Measurements from ENCODE around the gene SLC17A7.
"Not testable (repeated sequence)": the region's sequence is repeated elsewhere in the genome, so short reads cannot be mapped to it uniquely, and the experiment has no call there.

SLC17A7 gene

GRCh38 chr19:49475995-49476880 lies 34.9 kb upstream of the SLC17A7 start:
- H3K4me3 ChIP-seq (ENCODE audit: low read depth, low read length): no peak overlapping the region
- no peaks in the 10 kb centered on the region for H3K36me3 ChIP-seq
- no peaks in the 10 kb centered on the region for H3K4me1 ChIP-seq
- DNase-seq: peak; percentile 77
- no peaks in the 10 kb centered on the region for H3K9me3 ChIP-seq
- TF ChIP-seq, protein P1, sequence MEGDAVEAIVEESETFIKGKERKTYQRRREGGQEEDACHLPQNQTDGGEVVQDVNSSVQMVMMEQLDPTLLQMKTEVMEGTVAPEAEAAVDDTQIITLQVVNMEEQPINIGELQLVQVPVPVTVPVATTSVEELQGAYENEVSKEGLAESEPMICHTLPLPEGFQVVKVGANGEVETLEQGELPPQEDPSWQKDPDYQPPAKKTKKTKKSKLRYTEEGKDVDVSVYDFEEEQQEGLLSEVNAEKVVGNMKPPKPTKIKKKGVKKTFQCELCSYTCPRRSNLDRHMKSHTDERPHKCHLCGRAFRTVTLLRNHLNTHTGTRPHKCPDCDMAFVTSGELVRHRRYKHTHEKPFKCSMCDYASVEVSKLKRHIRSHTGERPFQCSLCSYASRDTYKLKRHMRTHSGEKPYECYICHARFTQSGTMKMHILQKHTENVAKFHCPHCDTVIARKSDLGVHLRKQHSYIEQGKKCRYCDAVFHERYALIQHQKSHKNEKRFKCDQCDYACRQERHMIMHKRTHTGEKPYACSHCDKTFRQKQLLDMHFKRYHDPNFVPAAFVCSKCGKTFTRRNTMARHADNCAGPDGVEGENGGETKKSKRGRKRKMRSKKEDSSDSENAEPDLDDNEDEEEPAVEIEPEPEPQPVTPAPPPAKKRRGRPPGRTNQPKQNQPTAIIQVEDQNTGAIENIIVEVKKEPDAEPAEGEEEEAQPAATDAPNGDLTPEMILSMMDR (IDR thresholded peaks at IDR 0.05; ENCODE audit: low read depth, low read length): peak; percentile 63
- no peaks in the 10 kb centered on the region for H3K27me3 ChIP-seq

DNA sequence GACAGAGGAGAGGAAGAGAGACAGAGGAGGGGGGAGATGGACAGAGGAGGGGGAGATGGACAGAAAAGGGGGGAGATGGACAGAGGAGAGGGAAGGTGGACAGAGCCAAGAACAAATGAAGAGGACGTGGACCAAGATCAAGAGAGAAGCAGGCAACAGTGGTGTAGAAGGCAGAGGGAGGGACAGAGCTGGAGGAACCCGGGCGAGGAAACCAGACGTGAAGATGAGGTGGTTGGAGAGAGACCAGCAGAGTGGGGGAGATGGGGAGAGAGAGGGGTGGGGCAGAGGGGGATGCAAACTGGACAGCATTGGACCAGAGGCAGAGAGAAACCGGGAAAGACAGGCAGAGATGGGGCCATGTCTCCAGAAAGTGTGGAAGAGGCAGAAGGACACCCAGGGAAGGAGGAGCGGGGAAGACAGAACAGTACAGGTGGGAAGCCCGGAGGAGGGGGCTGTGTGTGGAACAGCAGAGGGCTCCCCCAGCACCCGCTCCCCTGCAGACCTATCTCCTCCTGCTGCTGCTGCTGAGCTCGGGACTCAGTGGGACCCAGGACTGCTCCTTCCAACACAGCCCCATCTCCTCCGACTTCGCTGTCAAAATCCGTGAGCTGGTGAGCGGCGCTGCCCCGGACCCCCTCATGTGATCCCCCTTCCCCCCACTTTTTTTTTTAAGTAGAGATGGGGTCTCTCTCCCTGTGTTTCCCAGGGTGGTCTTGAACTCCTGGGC lies 34.0 kb upstream of the SLC17A7 start:
- Histone ChIP-seq H3K36me3 (no peaks in the 10 kb centered on the region), H3K27me3 (no peaks in the 10 kb centered on the region), H3K9me3 (no peaks in the 10 kb centered on the region), H3K4me1 (no peaks in the 10 kb centered on the region), H3K4me3 (ENCODE audit: low read depth, low read length) (no peak overlapping the region)
- DNase-seq: no peak
- TF ChIP-seq, protein P1 (IDR thresholded peaks at IDR 0.05; ENCODE audit: low read depth, low read length): no peak

GRCh38 chr19:49474542-49474924 lies 33.2 kb upstream of the SLC17A7 start:
- TF ChIP-seq, protein P1 (IDR thresholded peaks at IDR 0.05; ENCODE audit: low read depth, low read length): no peak

DNA sequence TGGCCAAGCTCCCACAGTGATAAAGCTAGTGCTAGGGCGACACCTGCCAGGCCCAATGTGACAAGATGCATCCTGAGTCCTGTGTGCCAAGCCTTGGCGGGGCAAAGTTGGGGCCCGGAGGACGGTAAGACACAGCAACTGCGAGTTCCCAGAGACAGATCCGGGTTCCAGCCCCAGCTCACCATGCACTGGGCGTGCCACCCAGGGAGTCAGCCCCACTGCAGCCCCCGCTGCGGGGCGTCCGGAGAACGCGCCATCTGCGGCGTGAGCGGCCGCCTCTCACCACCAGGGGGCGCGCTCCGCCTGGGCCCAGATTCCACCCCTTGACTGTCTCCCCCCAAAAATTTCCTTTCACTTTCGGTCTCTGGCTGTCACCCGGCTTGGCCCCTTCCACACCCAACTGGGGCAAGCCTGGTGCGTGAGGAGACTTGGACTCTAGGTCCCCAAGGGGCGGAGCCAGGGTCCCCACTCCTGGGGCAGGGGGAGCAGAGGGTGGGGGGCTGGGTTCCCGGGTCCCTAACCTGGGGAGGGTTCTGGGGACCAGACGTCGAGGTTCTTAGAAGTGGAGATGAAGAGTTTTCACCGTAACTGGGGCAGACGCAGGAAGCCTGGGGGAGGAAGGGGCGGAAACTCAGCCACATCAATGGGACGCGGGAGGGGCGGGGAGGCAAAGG lies 32.7 kb upstream of the SLC17A7 start, which contains the start of gene FLT3LG:
Gene FLT3LG, plus strand, starts transcription at position 348 of the 674 bp plus-strand sequence. CDS start 425 bp downstream, outside the sequence.
- no peaks in the 10 kb centered on the region for H3K4me1 ChIP-seq
- no peaks in the 10 kb centered on the region for H3K9me3 ChIP-seq
- H3K4me3 ChIP-seq (ENCODE audit: low read depth, low read length): peak within 1 kb of the TSS; percentile 69
- TF ChIP-seq, protein P1 (IDR thresholded peaks at IDR 0.05; ENCODE audit: low read depth, low read length): peak; percentile 94
- DNase-seq: peak; percentile 74
- no peaks in the 10 kb centered on the region for H3K27me3 ChIP-seq
- H3K36me3 ChIP-seq: no peaks in the 10 kb centered on the region; the same call in 1 of the 2 replicates

More at GRCh38 chr19:49474542-49474924, 33.2 kb upstream of the SLC17A7 start:
- H3K36me3 ChIP-seq: no peaks in the 10 kb centered on the region
- no peaks in the 10 kb centered on the region for H3K4me1 ChIP-seq
- H3K27me3 ChIP-seq: no peaks in the 10 kb centered on the region
- no peaks in the 10 kb centered on the region for H3K9me3 ChIP-seq
- peak overlapping the region; percentile 69 for H3K4me3 ChIP-seq (ENCODE audit: low read depth, low read length)
- DNase-seq: no peak

- not testable (repeated sequence) for H3K9me3 ChIP-seq, H3K4me1 ChIP-seq, H3K36me3 ChIP-seq, DNase-seq, H3K27me3 ChIP-seq
- peak overlapping the region; percentile 69 for H3K4me3 ChIP-seq (ENCODE audit: low read depth, low read length)
Measured at GRCh38 chr19:49473501-49473867, 32.2 kb upstream of the SLC17A7 start.

DNA sequence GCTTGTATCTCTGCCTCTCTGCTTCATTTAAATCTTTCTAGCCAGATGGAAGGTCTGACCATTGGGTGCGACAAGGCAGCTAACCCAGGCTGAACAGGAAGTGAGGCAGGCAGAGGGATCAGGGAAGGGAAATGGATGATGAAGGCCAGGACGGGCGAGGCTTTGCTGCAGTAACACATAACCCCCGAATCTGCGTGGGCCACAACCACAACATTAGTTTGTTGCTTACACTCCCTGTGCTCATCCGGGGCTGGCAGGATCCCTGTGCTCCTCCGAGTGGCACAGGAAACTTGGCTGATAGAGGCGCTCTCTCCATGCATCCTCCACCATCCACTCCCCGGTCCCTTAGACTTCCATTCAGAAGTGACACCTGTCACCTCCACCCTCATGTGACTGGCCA lies 31.6 kb upstream of the SLC17A7 start:
- Histone ChIP-seq H3K9me3 (no peaks in the 10 kb centered on the region), H3K27me3 (no peaks in the 10 kb centered on the region), H3K36me3 (no peaks in the 10 kb centered on the region; the same call in 1 of the 2 replicates), H3K4me1 (no peaks in the 10 kb centered on the region), H3K4me3 (ENCODE audit: low read depth, low read length) (no peak overlapping the region)
- TF ChIP-seq, protein P1 (IDR thresholded peaks at IDR 0.05; ENCODE audit: low read depth, low read length): no peak
- DNase-seq: no peak

Data from BE2C (cell line).